Muscle layer of duodenum (tissue), 2 donors: ENCODE data around the gene UNG.
A peak's percentile ranks its signal among the peaks of the same experiment; 100 is the strongest.
"Not testable (repeated sequence)": the region's sequence is repeated elsewhere in the genome, so short reads cannot be mapped to it uniquely, and the experiment has no call there.

Experiments
- H3K27ac ChIP-seq: one replicate; pipeline ENCODE4 v1.7.0; 2013; ENCODE audit warnings: mild to moderate bottlenecking, low read length
- H3K27me3 ChIP-seq: one replicate; pipeline ENCODE4 v1.7.0; 2013; ENCODE audit warnings: low read depth, mild to moderate bottlenecking, control low read depth, low read length
- H3K36me3 ChIP-seq, 2 donors: one replicate each; pipeline ENCODE4 v1.7.0; 2013; ENCODE audit warnings: low read length in 2 of 2, control low read depth in 1 of 2, mild to moderate bottlenecking in 1 of 2; ENCODE audit not compliant: insufficient read depth in 2 of 2, control insufficient read depth in 1 of 2
- H3K4me1 ChIP-seq, 2 donors: one replicate each; pipeline ENCODE4 v1.7.0; 2013; ENCODE audit warnings: low read length in 2 of 2, mild to moderate bottlenecking in 2 of 2, control low read depth in 1 of 2, moderate library complexity in 1 of 2; ENCODE audit not compliant: insufficient read depth in 2 of 2, control insufficient read depth in 1 of 2
- H3K4me3 ChIP-seq, 2 donors: one replicate each; pipeline ENCODE4 v1.7.0; 2013; ENCODE audit warnings: low read length in 2 of 2, low read depth in 1 of 2, mild to moderate bottlenecking in 1 of 2
- H3K9me3 ChIP-seq, 2 donors: one replicate each; pipeline ENCODE4 v1.7.0; 2013; ENCODE audit warnings: low read length in 2 of 2, control low read depth in 1 of 2, mild to moderate bottlenecking in 1 of 2; ENCODE audit not compliant: control insufficient read depth in 1 of 2
- donor health status: healthy.

UNG gene

GRCh38 chr12:109097435-109098182 is at the start of gene UNG:
TSS of gene UNG (plus strand) at chr12:109097597. CDS start at chr12:109097680, 83 bp downstream.
- Histone ChIP-seq H3K27ac (peak within 1 kb of the TSS; percentile 62), H3K27me3 (no peaks in the 10 kb centered on the region), H3K36me3 (peaks cover 3 to 5% of the 10 kb centered on the region in 2 donors), H3K9me3 (no peaks in the 10 kb centered on the region), H3K4me3 (peak within 1 kb of the TSS; percentile 79 to 93), H3K4me1 (peaks cover 5 to 32% of the 10 kb centered on the region in 2 donors)

DNA sequence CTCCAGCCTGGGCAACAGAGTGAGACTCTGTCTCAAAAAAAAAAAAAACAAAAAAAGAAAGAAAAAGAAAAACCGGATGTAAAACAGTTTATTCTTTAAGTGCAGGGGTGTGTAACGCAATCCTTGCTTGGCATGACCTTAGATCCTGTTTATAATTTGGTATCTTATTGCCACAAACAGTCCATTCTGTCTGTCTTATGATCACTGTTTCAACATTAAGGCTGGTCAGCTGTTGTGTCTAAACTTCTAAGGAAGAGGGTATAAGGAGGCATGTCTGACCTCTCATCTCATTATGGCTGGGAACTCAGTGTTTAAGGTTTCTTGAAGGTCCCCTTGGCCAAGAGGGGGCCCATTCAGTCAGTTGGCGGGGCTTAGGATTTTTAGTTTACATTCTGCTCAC is 48.7 kb upstream of the UNG start:
- H3K9me3 ChIP-seq, H3K4me3 ChIP-seq, H3K36me3 ChIP-seq, H3K27ac ChIP-seq, H3K27me3 ChIP-seq: not testable (repeated sequence)
- H3K4me1 ChIP-seq = peaks cover 5 to 15% of the 10 kb centered on the region in 2 donors

- H3K27me3 ChIP-seq, H3K36me3 ChIP-seq, H3K27ac ChIP-seq, H3K4me3 ChIP-seq, H3K9me3 ChIP-seq: not testable (repeated sequence)
- H3K4me1 ChIP-seq = peaks cover 5 to 17% of the 10 kb centered on the region in 2 donors
Observed at GRCh38 chr12:109049794-109050193, 47.6 kb upstream of the UNG start.

GRCh38 chr12:109052097-109052413 is 45.3 kb upstream of the UNG start:
- Histone ChIP-seq H3K27me3 (no peaks in the 10 kb centered on the region), H3K27ac (peak overlapping the region; percentile 71), H3K4me1 (peaks cover 5 to 17% of the 10 kb centered on the region in 2 donors), H3K4me3 (peak overlapping the region; percentile 88 to 97), H3K36me3 (peaks cover 0 to 5% of the 10 kb centered on the region in 2 donors), H3K9me3 (no peaks in the 10 kb centered on the region)

DNA sequence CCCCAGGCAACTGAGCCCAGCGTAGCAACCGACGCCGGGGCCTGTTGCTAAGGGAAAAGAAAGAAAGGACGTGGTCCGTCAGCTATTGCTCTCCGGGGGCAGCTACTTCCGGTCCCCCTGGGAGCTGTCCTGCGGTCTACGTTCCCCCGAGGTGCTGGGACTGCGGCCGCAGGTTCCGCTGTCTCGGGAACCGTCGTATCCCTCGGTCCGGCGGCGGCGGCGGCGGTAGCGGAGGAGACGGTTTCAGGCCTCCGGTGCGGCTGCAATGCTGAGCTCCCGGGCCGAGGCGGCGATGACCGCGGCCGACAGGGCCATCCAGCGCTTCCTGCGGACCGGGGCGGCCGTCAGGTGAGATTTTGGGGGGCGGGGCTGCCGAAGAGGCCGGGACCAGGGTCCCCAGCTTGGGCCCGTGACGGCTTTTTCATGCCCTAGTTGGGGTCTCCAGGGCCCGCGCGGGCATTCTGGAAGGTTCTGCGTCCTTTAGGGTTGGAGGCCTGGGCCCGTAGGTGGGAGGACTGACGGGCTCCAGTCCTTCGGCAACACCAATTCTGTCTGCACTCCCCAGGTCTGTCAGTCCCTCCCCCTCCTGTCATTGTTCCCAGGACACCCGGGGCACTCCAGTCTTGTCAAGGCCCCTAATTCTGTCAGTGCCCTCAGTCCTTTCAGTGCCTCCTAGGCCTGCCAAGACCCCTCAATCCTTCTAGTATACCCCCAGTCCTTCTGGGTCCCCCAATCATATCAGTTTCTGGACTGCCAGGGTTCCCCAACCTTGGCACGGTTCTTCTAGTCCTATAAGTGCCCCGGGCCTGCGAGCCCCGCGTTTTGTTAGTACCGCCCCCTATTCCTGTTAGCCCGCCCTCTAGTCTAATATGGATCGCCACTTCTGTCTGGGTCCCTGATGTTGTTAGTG is 44.7 kb upstream of the UNG start, which contains the start of gene USP30:
USP30 (plus strand) TSS at position 163 of the 910 bp plus-strand sequence; CDS start at position 266, 103 bp downstream.
- H3K36me3 ChIP-seq = peaks cover 0 to 10% of the 10 kb centered on the region in 2 donors
- H3K27me3 ChIP-seq = no peaks in the 10 kb centered on the region
- peak within 1 kb of the TSS; percentile 74 for H3K27ac ChIP-seq
- H3K9me3 ChIP-seq = no peaks in the 10 kb centered on the region
- peak within 1 kb of the TSS; percentile 88 to 97 for H3K4me3 ChIP-seq
- H3K4me1 ChIP-seq = peaks cover 5 to 17% of the 10 kb centered on the region in 2 donors

- H3K27ac ChIP-seq = peak overlapping the region; percentile 74
Observed at GRCh38 chr12:109053382-109054123, 43.8 kb upstream of the UNG start.

DNA sequence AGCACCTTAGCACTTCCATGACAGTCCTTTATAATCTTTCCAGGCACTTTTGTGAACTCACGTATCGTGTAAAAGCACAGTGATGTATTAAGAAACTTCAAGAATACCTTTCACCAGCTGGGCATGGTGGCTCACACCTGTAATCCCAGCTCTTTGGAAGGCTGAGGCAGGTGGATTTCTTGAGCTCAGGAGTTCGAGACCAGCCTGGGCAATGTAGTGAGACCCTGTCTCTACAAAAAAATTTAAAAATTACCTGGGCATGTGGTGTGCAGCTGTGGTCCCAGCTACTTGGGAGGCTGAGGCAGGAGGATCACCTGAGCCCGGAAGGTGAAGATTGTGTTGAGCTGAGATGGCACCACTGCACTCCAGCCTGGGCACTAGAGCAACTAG is 43.3 kb upstream of the UNG start:
- Histone ChIP-seq H3K4me3 (peak overlapping the region; percentile 88 to 97), H3K36me3 (peaks cover 6 to 25% of the 10 kb centered on the region in 2 donors), H3K4me1 (peaks cover 5 to 17% of the 10 kb centered on the region in 2 donors), H3K27ac (peak overlapping the region; percentile 74)
- not testable (repeated sequence) for H3K9me3 ChIP-seq, H3K27me3 ChIP-seq

More at GRCh38 chr12:109053382-109054123, 43.8 kb upstream of the UNG start:
- Histone ChIP-seq H3K36me3 (peaks cover 2 to 19% of the 10 kb centered on the region in 2 donors), H3K9me3 (no peaks in the 10 kb centered on the region), H3K27me3 (no peaks in the 10 kb centered on the region), H3K4me3 (peak overlapping the region; percentile 88 to 97), H3K4me1 (peaks cover 5 to 17% of the 10 kb centered on the region in 2 donors)

DNA sequence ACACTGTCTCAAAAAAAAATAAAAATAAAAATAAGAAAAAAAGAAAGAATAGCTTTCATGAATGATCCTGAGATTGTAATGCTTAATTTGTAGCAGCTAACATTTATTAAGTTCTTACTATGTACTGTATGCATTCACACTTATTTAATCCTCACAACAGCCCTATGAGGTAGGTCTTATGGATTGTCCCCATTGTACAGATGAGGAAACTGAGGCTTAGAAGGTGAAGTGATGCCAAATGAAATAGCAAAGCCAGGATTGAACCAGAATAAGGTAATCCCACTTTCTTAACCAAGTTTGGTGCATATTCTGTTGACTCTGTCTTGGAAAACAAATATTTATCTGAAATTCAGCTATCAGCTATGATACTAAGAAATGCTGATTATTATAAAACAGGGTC is 42.9 kb upstream of the UNG start:
- no peak overlapping the region for H3K27ac ChIP-seq
- H3K36me3 ChIP-seq = peaks cover 6 to 27% of the 10 kb centered on the region in 2 donors

GRCh38 chr12:109056891-109057290 is 40.5 kb upstream of the UNG start:
- Histone ChIP-seq H3K4me3 (no peak overlapping the region), H3K27ac (no peak overlapping the region), H3K4me1 (peaks cover 3 to 14% of the 10 kb centered on the region in 2 donors), H3K9me3 (no peaks in the 10 kb centered on the region), H3K36me3 (peaks cover 6 to 35% of the 10 kb centered on the region in 2 donors), H3K27me3 (no peaks in the 10 kb centered on the region)

More for the DNA sequence above, 42.9 kb upstream of the UNG start:
- Histone ChIP-seq H3K4me3 (no peak overlapping the region), H3K27me3 (no peaks in the 10 kb centered on the region), H3K4me1 (peaks cover 5 to 17% of the 10 kb centered on the region in 2 donors), H3K9me3 (no peaks in the 10 kb centered on the region)

- Histone ChIP-seq H3K27me3 (no peaks in the 10 kb centered on the region), H3K36me3 (peaks cover 6 to 36% of the 10 kb centered on the region in 2 donors), H3K9me3 (no peaks in the 10 kb centered on the region), H3K4me1 (peaks cover 0 to 11% of the 10 kb centered on the region in 2 donors), H3K4me3 (no peak overlapping the region), H3K27ac (no peak overlapping the region)
Observed at GRCh38 chr12:109057376-109057775, 40.0 kb upstream of the UNG start.

GRCh38 chr12:109058773-109059172 is 38.6 kb upstream of the UNG start:
- Histone ChIP-seq H3K4me3 (no peak overlapping the region), H3K36me3 (peaks cover 6 to 41% of the 10 kb centered on the region in 2 donors), H3K9me3 (no peaks in the 10 kb centered on the region)

More at GRCh38 chr12:109058773-109059172, 38.6 kb upstream of the UNG start:
- H3K4me1 ChIP-seq = peaks cover 0 to 2% of the 10 kb centered on the region in 2 donors
- H3K27me3 ChIP-seq = no peaks in the 10 kb centered on the region
- no peak overlapping the region for H3K27ac ChIP-seq
